NCI-H1930 (cell line): Measurements from ENCODE around the gene SLC44A4.
"Not testable (repeated sequence)": the region's sequence is repeated elsewhere in the genome, so short reads cannot be mapped to it uniquely, and the experiment has no call there.

ENCODE experiments used
- DNase-seq, 2 experiments: peaks; one replicate each; lab custom pipeline; 2025; lab: John Stamatoyannopoulos, UW

The SLC44A4 gene

GRCh38 chr6:31827286-31828079 is 51.3 kb downstream of the SLC44A4 start, which contains the start of gene HSPA1B:
TSS of gene HSPA1B (plus strand) at chr6:31827738. CDS start at chr6:31827951, 213 bp downstream.
- peak; percentile 97 to 98 for DNase-seq

DNA sequence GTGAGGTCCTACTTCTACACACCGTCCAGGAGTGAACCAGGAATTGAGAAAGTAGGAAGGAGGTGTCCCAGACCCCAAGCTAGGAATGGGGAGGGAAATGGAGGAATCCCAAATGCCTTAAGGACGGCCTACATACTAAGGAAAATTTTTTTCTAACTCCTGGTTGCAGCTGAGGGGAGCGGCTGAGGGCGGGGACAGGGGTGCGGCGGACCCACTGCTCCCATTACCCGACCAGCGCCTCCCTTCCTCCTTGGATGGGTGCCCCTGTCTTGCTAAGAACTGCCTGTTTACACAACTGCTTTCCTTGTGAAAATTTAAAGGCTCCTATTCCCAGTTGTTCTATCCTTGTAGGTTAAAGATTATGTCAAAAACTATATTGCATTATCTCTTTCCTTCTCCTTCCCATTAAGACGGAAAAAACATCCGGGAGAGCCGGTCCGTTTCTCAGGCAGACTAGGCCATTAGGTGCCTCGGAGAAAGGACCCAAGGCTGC is 52.0 kb downstream of the SLC44A4 start:
- no peak for DNase-seq

- DNase-seq: no peak
These were observed 53.2 kb downstream of the SLC44A4 start for GRCh38 chr6:31825553-31825952.

GRCh38 chr6:31823592-31824196 is 55.1 kb downstream of the SLC44A4 start:
- not testable (repeated sequence) for DNase-seq

DNA sequence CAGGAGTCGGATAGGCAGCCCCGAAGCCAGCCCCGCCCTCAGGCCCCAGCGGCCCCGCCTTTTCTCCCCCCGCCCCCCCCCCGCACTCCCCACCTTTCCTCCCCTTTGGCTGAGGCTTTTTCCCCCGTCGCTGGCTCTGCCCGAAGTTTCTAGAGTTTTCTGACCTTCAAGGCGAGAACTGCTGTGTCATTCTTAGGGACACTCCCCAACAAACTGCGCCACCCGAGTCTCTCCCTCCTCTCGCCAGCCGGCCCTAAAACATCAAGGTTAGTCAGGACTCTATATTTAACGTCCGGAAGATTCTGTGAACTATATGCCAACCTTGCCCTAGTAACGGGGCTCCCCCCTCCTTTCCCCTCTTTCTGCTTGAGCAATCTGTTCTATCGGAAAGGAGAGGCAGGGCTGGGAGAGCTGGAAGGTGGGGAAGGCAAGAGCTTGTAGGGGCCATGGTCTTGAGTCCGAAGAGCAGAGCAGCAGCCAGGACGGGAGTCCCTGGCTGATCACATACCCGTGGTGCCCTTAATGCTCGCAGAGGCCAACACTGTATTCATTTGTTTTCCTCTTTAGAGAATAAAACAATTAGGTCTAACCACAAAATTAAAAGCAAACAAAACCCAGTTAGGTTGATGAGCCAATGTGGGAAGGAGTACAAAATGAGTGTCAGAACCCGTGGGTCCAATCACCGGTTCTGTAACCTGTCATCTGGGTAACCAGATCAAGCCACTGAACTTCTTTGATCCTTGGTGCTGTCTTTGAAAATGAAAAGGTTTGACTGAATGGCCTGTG is 56.6 kb downstream of the SLC44A4 start:
- DNase-seq: peak in 1 of 2 experiments; percentile 23

GRCh38 chr6:31821301-31822035 is 57.3 kb downstream of the SLC44A4 start:
- peak in 1 of 2 experiments; percentile 36 for DNase-seq

DNA sequence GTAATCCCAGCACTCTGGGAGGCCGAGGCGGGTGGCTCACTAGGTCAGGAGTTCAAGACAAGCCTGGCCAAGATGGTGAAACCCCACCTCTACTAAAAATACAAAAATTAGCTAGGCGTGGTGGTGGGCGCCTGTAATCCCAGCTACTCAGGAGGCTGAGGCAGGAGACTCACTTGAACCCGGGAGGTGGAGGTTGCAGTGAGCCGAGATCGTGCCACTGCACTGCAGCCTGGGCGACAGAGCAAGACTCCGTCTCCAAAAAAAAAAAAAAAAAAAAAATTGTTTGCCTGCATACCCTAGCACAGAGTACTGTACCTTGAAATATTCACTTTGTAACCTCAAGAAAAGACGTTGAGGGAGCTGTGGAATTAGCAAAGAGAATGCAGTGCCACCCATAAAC is 58.4 kb downstream of the SLC44A4 start:
- DNase-seq: not testable (repeated sequence)

- DNase-seq: no peak
These were observed 58.9 kb downstream of the SLC44A4 start for GRCh38 chr6:31819871-31820299.

DNA sequence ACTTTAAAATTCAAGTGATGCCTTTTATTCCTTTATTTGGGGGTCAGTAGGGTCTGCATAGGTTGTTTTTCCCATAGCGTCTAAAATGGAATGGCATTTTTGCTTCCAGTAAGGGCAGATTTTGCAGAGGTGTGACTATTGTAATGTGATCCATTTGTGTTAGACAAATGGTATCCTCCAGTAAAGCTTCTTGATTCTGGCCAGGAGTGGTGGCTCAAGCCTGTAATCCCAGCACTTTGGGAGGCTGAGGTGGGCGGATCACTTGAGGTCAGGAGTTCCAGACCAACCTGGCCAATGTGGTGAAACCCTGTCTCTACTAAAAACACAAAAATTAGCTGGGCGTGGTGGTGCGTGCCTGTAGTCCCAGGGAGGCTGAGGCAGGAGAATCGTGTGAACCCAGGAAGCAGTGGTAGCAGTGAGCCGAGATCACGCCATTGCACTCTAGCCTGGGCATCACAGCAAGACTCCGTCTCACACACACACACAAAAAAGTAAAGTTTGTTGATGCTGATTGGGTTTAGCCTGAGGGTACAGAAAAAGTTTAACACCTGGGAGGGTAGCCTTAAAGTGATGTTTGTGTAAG is 60.8 kb downstream of the SLC44A4 start:
- DNase-seq: not testable (repeated sequence)

DNA sequence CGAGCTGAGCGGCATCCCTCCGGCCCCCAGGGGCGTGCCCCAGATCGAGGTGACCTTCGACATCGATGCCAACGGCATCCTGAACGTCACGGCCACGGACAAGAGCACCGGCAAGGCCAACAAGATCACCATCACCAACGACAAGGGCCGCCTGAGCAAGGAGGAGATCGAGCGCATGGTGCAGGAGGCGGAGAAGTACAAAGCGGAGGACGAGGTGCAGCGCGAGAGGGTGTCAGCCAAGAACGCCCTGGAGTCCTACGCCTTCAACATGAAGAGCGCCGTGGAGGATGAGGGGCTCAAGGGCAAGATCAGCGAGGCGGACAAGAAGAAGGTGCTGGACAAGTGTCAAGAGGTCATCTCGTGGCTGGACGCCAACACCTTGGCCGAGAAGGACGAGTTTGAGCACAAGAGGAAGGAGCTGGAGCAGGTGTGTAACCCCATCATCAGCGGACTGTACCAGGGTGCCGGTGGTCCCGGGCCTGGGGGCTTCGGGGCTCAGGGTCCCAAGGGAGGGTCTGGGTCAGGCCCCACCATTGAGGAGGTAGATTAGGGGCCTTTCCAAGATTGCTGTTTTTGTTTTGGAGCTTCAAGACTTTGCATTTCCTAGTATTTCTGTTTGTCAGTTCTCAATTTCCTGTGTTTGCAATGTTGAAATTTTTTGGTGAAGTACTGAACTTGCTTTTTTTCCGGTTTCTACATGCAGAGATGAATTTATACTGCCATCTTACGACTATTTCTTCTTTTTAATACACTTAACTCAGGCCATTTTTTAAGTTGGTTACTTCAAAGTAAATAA is 61.5 kb downstream of the SLC44A4 start:
- DNase-seq: not testable (repeated sequence)

GRCh38 chr6:31815025-31815838 is 63.6 kb downstream of the SLC44A4 start, which contains the start of the genes HSPA1A and HSPA1L:
TSS of gene HSPA1A (plus strand) at chr6:31815543. CDS start at chr6:31815757, 214 bp downstream.
TSS of gene HSPA1L (minus strand) at chr6:31815283. CDS start at chr6:31811972, 3,311 bp downstream.
- DNase-seq: peak; percentile 95 to 97

- peak; percentile 90 to 93 for DNase-seq
These were observed 64.1 kb downstream of the SLC44A4 start for GRCh38 chr6:31814677-31815024.

GRCh38 chr6:31813465-31813849 is 65.3 kb downstream of the SLC44A4 start:
- no peak for DNase-seq
